Nephron progenitor cell (in vitro differentiated cells): ENCODE results near the gene PBX1.

Experiments used
- DNase-seq: peaks from one replicate; pipeline ENCODE4 v3.0.0; 2021
- H3K27ac Mint-ChIP-seq: 2 replicates; pipeline ENCODE4 v1.8.0; 2021; ENCODE audit warnings: mild to moderate bottlenecking, moderate library complexity, mixed read lengths
- H3K27me3 Mint-ChIP-seq: 2 replicates; pipeline ENCODE4 v1.8.0; 2021; ENCODE audit warnings: mild to moderate bottlenecking, low read depth, mixed read lengths; ENCODE audit not compliant: poor library complexity
- H3K36me3 Mint-ChIP-seq: 2 replicates; pipeline ENCODE4 v1.8.0; 2021; ENCODE audit warnings: low read depth, mixed read lengths
- H3K4me1 Mint-ChIP-seq: 2 replicates; pipeline ENCODE4 v1.8.0; 2021; ENCODE audit warnings: mixed read lengths
- H3K4me3 Mint-ChIP-seq: 2 replicates; pipeline ENCODE4 v1.8.0; 2021; ENCODE audit warnings: mild to moderate bottlenecking, moderate library complexity, mixed read lengths
- H3K9me3 Mint-ChIP-seq: 2 replicates; pipeline ENCODE4 v1.8.0; 2021; ENCODE audit warnings: mild to moderate bottlenecking, moderate library complexity, mixed read lengths
- CTCF ChIP-seq: fragments of 200-600 bp; sonication (generic); IDR thresholded peaks from 2 replicates; pipeline ENCODE4 v1.5.0; 2021; ENCODE audit warnings: antibody characterized with exemption

Gene PBX1

GRCh38 chr1:164625004-164625617 lies 66.1 kb downstream of the PBX1 start:
- peak; percentile 46 for TF ChIP-seq CTCF
- Mint-ChIP-seq H3K9me3 (no peaks in the 10 kb centered on the region), H3K4me1 (peaks cover 80% of the 10 kb centered on the region), H3K4me3 (no peak overlapping the region), H3K27me3 (no peaks in the 10 kb centered on the region), H3K27ac (peak overlapping the region; percentile 68), H3K36me3 (peaks cover 51% of the 10 kb centered on the region)
- DNase-seq = no peak

- H3K36me3 Mint-ChIP-seq = peaks cover 49% of the 10 kb centered on the region
- H3K27ac Mint-ChIP-seq = peak overlapping the region; percentile 8
- H3K9me3 Mint-ChIP-seq = no peaks in the 10 kb centered on the region
- no peaks in the 10 kb centered on the region for H3K27me3 Mint-ChIP-seq
- no peak for TF ChIP-seq CTCF
- no peak for DNase-seq
- H3K4me3 Mint-ChIP-seq = no peak overlapping the region
- peaks cover 84% of the 10 kb centered on the region for H3K4me1 Mint-ChIP-seq
Observed at GRCh38 chr1:164628772-164629171, 69.8 kb downstream of the PBX1 start.

- Mint-ChIP-seq H3K27ac (no peak overlapping the region), H3K4me3 (no peak overlapping the region), H3K36me3 (peaks cover 54% of the 10 kb centered on the region), H3K4me1 (peaks cover 89% of the 10 kb centered on the region), H3K9me3 (no peaks in the 10 kb centered on the region), H3K27me3 (no peaks in the 10 kb centered on the region)
- no peak for DNase-seq
- TF ChIP-seq CTCF = no peak
Observed at GRCh38 chr1:164629971-164630370, 71.0 kb downstream of the PBX1 start.

GRCh38 chr1:164630626-164631396 lies 71.8 kb downstream of the PBX1 start:
- DNase-seq = no peak
- no peak for TF ChIP-seq CTCF
- H3K9me3 Mint-ChIP-seq = no peaks in the 10 kb centered on the region
- peak overlapping the region; percentile 67 for H3K27ac Mint-ChIP-seq
- peaks cover 52% of the 10 kb centered on the region for H3K36me3 Mint-ChIP-seq
- H3K27me3 Mint-ChIP-seq = no peaks in the 10 kb centered on the region
- peak overlapping the region; percentile 5 for H3K4me3 Mint-ChIP-seq
- H3K4me1 Mint-ChIP-seq = peaks cover 89% of the 10 kb centered on the region

GRCh38 chr1:164631751-164632150 lies 72.8 kb downstream of the PBX1 start:
- Mint-ChIP-seq H3K4me1 (peaks cover 89% of the 10 kb centered on the region), H3K4me3 (no peak overlapping the region), H3K36me3 (peaks cover 43% of the 10 kb centered on the region), H3K9me3 (no peaks in the 10 kb centered on the region), H3K27ac (no peak overlapping the region), H3K27me3 (no peaks in the 10 kb centered on the region)
- no peak for TF ChIP-seq CTCF
- DNase-seq = no peak

- Mint-ChIP-seq H3K9me3 (no peaks in the 10 kb centered on the region), H3K27ac (peak overlapping the region; percentile 68), H3K4me1 (peaks cover 91% of the 10 kb centered on the region), H3K36me3 (peaks cover 45% of the 10 kb centered on the region), H3K27me3 (no peaks in the 10 kb centered on the region), H3K4me3 (no peak overlapping the region)
- no peak for DNase-seq
- TF ChIP-seq CTCF = no peak
Observed at GRCh38 chr1:164633997-164634396, 75.0 kb downstream of the PBX1 start.
